HepG2 (cell line): Measurements from ENCODE around the gene STX12. TPM values are rescaled to one million over a fixed set of nuclear protein-coding genes. Genes with fewer than 3 reads are reported as not detected.
A peak's percentile ranks its signal among the peaks of the same experiment; 100 is the strongest.

ENCODE experiments used
- CENPX ChIP-seq: sonication (generic); formaldehyde crosslinking; IDR thresholded peaks from 2 replicates; pipeline ENCODE4 v1.9.0; 2021; ENCODE audit warnings: mild to moderate bottlenecking, missing genetic modification reagents, moderate library complexity
- FOXA1 ChIP-seq, 2 experiments: fragments of 450-650 bp in 1 of 2; sonication (generic) in 1 of 2; formaldehyde crosslinking in 1 of 2; IDR thresholded peaks; 2 replicates each; pipeline versions ENCODE4 v1.4.0 to v1.6.1; 2016 to 2020; ENCODE audit warnings: missing genetic modification reagents in 1 of 2
- HOXA7 ChIP-seq: sonication (generic); formaldehyde crosslinking; IDR thresholded peaks from 2 replicates; pipeline ENCODE4 v1.8.1; 2022; ENCODE audit warnings: mild to moderate bottlenecking, missing genetic modification reagents, moderate library complexity
- NBN ChIP-seq: fragments of 450-650 bp; conservative IDR thresholded peaks from 2 replicates; pipeline ENCODE4 v1.6.1; 2017
- SATB2 ChIP-seq: sonication (generic); formaldehyde crosslinking; IDR thresholded peaks from 2 replicates; pipeline ENCODE4 v1.5.0; 2020; ENCODE audit warnings: missing genetic modification reagents
- ZBTB10 ChIP-seq: sonication (generic); formaldehyde crosslinking; IDR thresholded peaks from 2 replicates; pipeline ENCODE4 v1.4.0; 2020; ENCODE audit warnings: missing genetic modification reagents, borderline replicate concordance
- ZNF337 ChIP-seq: sonication (generic); formaldehyde crosslinking; IDR thresholded peaks from 2 replicates; pipeline ENCODE4 v1.5.1; 2020; ENCODE audit warnings: missing genetic modification reagents, low read depth, mild to moderate bottlenecking, borderline replicate concordance
- ZNF367 ChIP-seq: sonication (generic); formaldehyde crosslinking; IDR thresholded peaks from 2 replicates; pipeline ENCODE4 v1.4.0; 2020; ENCODE audit warnings: missing genetic modification reagents, borderline replicate concordance
- polyA plus RNA-seq, 8 experiments: library from polyadenylated mRNA; depleted of rRNA in 3 of 8; stranded (reverse) in 7 of 8; unstranded in 1 of 8; fragments of >200 nt; fragmentation: Illumina TruSeq in 4 of 8; extraction: Trizol in 4 of 8; gene quantifications; 2 replicates each; pipeline versions ENCODE4 v1.2.1 to v1.2.3, GENCODE V29; 2011 to 2016; ENCODE audit warnings: low read depth in 4 of 8, missing spikeins in 1 of 8, mixed read lengths in 1 of 8; ENCODE audit not compliant: insufficient read depth in 1 of 8
- total RNA-seq, 5 experiments: library from RNA; depleted of rRNA; stranded (reverse); fragments of >200 nt; fragmentation: Illumina TruSeq; extraction: Trizol; gene quantifications; 2 replicates each; pipeline ENCODE4 v1.2.3, GENCODE V29; 2016; ENCODE audit warnings: low read depth in 1 of 5
- TF ChIP-seq, protein P1 (sequence below): sonication (generic); formaldehyde crosslinking; IDR thresholded peaks from 2 replicates; pipeline ENCODE4 v1.4.0; 2020; ENCODE audit warnings: missing genetic modification reagents
- TF ChIP-seq, protein P2 (sequence below): sonication (generic); formaldehyde crosslinking; IDR thresholded peaks from 2 replicates; pipeline ENCODE4 v1.5.1; 2020; ENCODE audit warnings: missing genetic modification reagents, mild to moderate bottlenecking, borderline replicate concordance
- TF ChIP-seq, protein P3 (sequence below): sonication (generic); formaldehyde crosslinking; IDR thresholded peaks from 2 replicates; pipeline ENCODE4 v1.4.0; 2020; ENCODE audit warnings: missing genetic modification reagents
- TF ChIP-seq, protein P4 (sequence below): sonication (generic); formaldehyde crosslinking; IDR thresholded peaks from 2 replicates; pipeline ENCODE4 v1.4.0; 2020; ENCODE audit warnings: missing genetic modification reagents, borderline replicate concordance
- TF ChIP-seq, protein P5 (sequence below): sonication (generic); formaldehyde crosslinking; IDR thresholded peaks from 2 replicates; pipeline ENCODE4 v1.5.0; 2020; ENCODE audit warnings: missing genetic modification reagents, mild to moderate bottlenecking, borderline replicate concordance

STX12 gene
- total and polyA plus RNA-seq, 2 of the 13 experiments (the other 11 are each of a cell fraction or from before 2014, with no cell fraction given), result 9.0 to 19.7 TPM

- TF ChIP-seq, protein P1, sequence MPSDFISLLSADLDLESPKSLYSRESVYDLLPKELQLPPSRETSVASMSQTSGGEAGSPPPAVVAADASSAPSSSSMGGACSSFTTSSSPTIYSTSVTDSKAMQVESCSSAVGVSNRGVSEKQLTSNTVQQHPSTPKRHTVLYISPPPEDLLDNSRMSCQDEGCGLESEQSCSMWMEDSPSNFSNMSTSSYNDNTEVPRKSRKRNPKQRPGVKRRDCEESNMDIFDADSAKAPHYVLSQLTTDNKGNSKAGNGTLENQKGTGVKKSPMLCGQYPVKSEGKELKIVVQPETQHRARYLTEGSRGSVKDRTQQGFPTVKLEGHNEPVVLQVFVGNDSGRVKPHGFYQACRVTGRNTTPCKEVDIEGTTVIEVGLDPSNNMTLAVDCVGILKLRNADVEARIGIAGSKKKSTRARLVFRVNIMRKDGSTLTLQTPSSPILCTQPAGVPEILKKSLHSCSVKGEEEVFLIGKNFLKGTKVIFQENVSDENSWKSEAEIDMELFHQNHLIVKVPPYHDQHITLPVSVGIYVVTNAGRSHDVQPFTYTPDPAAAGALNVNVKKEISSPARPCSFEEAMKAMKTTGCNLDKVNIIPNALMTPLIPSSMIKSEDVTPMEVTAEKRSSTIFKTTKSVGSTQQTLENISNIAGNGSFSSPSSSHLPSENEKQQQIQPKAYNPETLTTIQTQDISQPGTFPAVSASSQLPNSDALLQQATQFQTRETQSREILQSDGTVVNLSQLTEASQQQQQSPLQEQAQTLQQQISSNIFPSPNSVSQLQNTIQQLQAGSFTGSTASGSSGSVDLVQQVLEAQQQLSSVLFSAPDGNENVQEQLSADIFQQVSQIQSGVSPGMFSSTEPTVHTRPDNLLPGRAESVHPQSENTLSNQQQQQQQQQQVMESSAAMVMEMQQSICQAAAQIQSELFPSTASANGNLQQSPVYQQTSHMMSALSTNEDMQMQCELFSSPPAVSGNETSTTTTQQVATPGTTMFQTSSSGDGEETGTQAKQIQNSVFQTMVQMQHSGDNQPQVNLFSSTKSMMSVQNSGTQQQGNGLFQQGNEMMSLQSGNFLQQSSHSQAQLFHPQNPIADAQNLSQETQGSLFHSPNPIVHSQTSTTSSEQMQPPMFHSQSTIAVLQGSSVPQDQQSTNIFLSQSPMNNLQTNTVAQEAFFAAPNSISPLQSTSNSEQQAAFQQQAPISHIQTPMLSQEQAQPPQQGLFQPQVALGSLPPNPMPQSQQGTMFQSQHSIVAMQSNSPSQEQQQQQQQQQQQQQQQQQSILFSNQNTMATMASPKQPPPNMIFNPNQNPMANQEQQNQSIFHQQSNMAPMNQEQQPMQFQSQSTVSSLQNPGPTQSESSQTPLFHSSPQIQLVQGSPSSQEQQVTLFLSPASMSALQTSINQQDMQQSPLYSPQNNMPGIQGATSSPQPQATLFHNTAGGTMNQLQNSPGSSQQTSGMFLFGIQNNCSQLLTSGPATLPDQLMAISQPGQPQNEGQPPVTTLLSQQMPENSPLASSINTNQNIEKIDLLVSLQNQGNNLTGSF, result no peak
- TF ChIP-seq NBN (no peak), HOXA7 (CRISPR knock-in tag) (no peak), SATB2 (no peak), FOXA1 (IDR thresholded peaks at IDR 0.05) (peak; percentile 52; the same call in 1 of the 2 replicates), FOXA1 (CRISPR knock-in tag; IDR thresholded peaks at IDR 0.05) (0 out of 2 replicates have a peak, but pooled peaks have one; percentile 25), ZNF337 (CRISPR knock-in tag) (no peak), CENPX (CRISPR knock-in tag) (no peak), ZNF367 (no peak), ZBTB10 (CRISPR knock-in tag) (no peak)
- TF ChIP-seq, protein P2, sequence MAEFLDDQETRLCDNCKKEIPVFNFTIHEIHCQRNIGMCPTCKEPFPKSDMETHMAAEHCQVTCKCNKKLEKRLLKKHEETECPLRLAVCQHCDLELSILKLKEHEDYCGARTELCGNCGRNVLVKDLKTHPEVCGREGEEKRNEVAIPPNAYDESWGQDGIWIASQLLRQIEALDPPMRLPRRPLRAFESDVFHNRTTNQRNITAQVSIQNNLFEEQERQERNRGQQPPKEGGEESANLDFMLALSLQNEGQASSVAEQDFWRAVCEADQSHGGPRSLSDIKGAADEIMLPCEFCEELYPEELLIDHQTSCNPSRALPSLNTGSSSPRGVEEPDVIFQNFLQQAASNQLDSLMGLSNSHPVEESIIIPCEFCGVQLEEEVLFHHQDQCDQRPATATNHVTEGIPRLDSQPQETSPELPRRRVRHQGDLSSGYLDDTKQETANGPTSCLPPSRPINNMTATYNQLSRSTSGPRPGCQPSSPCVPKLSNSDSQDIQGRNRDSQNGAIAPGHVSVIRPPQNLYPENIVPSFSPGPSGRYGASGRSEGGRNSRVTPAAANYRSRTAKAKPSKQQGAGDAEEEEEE (CRISPR knock-in tag), result no peak
- TF ChIP-seq, protein P3, sequence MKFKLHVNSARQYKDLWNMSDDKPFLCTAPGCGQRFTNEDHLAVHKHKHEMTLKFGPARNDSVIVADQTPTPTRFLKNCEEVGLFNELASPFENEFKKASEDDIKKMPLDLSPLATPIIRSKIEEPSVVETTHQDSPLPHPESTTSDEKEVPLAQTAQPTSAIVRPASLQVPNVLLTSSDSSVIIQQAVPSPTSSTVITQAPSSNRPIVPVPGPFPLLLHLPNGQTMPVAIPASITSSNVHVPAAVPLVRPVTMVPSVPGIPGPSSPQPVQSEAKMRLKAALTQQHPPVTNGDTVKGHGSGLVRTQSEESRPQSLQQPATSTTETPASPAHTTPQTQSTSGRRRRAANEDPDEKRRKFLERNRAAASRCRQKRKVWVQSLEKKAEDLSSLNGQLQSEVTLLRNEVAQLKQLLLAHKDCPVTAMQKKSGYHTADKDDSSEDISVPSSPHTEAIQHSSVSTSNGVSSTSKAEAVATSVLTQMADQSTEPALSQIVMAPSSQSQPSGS (CRISPR knock-in tag), result peak; percentile 76; the same call in 1 of the 2 replicates
- TF ChIP-seq, protein P4, sequence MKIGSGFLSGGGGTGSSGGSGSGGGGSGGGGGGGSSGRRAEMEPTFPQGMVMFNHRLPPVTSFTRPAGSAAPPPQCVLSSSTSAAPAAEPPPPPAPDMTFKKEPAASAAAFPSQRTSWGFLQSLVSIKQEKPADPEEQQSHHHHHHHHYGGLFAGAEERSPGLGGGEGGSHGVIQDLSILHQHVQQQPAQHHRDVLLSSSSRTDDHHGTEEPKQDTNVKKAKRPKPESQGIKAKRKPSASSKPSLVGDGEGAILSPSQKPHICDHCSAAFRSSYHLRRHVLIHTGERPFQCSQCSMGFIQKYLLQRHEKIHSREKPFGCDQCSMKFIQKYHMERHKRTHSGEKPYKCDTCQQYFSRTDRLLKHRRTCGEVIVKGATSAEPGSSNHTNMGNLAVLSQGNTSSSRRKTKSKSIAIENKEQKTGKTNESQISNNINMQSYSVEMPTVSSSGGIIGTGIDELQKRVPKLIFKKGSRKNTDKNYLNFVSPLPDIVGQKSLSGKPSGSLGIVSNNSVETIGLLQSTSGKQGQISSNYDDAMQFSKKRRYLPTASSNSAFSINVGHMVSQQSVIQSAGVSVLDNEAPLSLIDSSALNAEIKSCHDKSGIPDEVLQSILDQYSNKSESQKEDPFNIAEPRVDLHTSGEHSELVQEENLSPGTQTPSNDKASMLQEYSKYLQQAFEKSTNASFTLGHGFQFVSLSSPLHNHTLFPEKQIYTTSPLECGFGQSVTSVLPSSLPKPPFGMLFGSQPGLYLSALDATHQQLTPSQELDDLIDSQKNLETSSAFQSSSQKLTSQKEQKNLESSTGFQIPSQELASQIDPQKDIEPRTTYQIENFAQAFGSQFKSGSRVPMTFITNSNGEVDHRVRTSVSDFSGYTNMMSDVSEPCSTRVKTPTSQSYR, result no peak
- TF ChIP-seq, protein P5, sequence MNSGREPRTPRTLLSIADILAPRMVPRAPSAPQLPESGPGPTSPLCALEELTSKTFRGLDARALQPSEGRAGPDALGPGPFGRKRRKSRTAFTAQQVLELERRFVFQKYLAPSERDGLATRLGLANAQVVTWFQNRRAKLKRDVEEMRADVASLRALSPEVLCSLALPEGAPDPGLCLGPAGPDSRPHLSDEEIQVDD (CRISPR knock-in tag), result no peak
Measured at GRCh38 chr1:27816921-27817630, 44.1 kb downstream of the STX12 start (continued).
